ENCODE data around the gene PACS2. TPM values are rescaled to one million over a fixed set of nuclear protein-coding genes. Genes with fewer than 3 reads are reported as not detected.
"Not testable (repeated sequence)": the region's sequence is repeated elsewhere in the genome, so short reads cannot be mapped to it uniquely, and the experiment has no call there.

Gene PACS2
- total RNA-seq, 1 donor from 2014 or later, result 48.0 TPM

GRCh38 chr14:105283028-105283427 is 31.5 kb upstream of the PACS2 start:
- intact Hi-C loops (cut with micrococcal nuclease), result loop anchor here (5.0 kb wide), 1 partner anchor 81 kb away; no protein-coding TSS in a partner anchor
- no peak for TF ChIP-seq CTCF (IDR thresholded peaks at IDR 0.05)
- Mint-ChIP-seq H3K9me3 (no peaks in the 10 kb centered on the region), H3K27me3 (no peaks in the 10 kb centered on the region), H3K4me1 (peaks cover 14% of the 10 kb centered on the region), H3K4me3 (no peak overlapping the region), H3K27ac (no peak overlapping the region), H3K36me3 (ENCODE audit: low read depth) (peaks cover 16% of the 10 kb centered on the region)
- ATAC-seq (ENCODE audit: low read depth) (no peak), DNase-seq (no peak)
- CTCF ChIA-PET, result interaction anchor here (1.1 kb wide), 1 partner anchor 114 kb away, joined by 3 read pairs; no protein-coding TSS in a partner anchor
- POLR2A ChIA-PET, result no interaction called here

GRCh38 chr14:105283899-105284298 is 30.6 kb upstream of the PACS2 start:
- no peaks in the 10 kb centered on the region for H3K9me3 Mint-ChIP-seq
- no peak for ATAC-seq (ENCODE audit: low read depth)
- POLR2A ChIA-PET, result no interaction called here
- no peak overlapping the region for H3K27ac Mint-ChIP-seq
- peaks cover 14% of the 10 kb centered on the region for H3K4me1 Mint-ChIP-seq
- H3K36me3 Mint-ChIP-seq (ENCODE audit: low read depth), result peaks cover 16% of the 10 kb centered on the region
- CTCF ChIA-PET, result interaction anchor here (1.1 kb wide), 1 partner anchor 115 kb away, joined by 3 read pairs; no protein-coding TSS in a partner anchor
- H3K4me3 Mint-ChIP-seq, result no peak overlapping the region
- DNase-seq, result no peak
- no peak for TF ChIP-seq CTCF (IDR thresholded peaks at IDR 0.05)
- intact Hi-C loops (cut with micrococcal nuclease), result loop anchor here (5.0 kb wide), 1 partner anchor 82 kb away; no protein-coding TSS in a partner anchor
- H3K27me3 Mint-ChIP-seq, result no peaks in the 10 kb centered on the region

- Mint-ChIP-seq H3K27me3 (no peaks in the 10 kb centered on the region), H3K27ac (no peak overlapping the region), H3K4me1 (peaks cover 16% of the 10 kb centered on the region), H3K4me3 (no peak overlapping the region), H3K36me3 (ENCODE audit: low read depth) (peaks cover 16% of the 10 kb centered on the region), H3K9me3 (no peaks in the 10 kb centered on the region)
- intact Hi-C loops (cut with micrococcal nuclease), result no loop called here
- ChIA-PET CTCF (no interaction called here), POLR2A (no interaction called here)
- ATAC-seq (ENCODE audit: low read depth) (no peak), DNase-seq (no peak)
- TF ChIP-seq CTCF (IDR thresholded peaks at IDR 0.05), result no peak
Measured at GRCh38 chr14:105285174-105285573, 29.4 kb upstream of the PACS2 start.

- Mint-ChIP-seq H3K9me3 (no peaks in the 10 kb centered on the region), H3K36me3 (ENCODE audit: low read depth) (peaks cover 16% of the 10 kb centered on the region), H3K27me3 (no peaks in the 10 kb centered on the region), H3K27ac (no peak overlapping the region), H3K4me3 (no peak overlapping the region), H3K4me1 (peaks cover 30% of the 10 kb centered on the region)
- DNase-seq (no peak), ATAC-seq (ENCODE audit: low read depth) (no peak)
- POLR2A ChIA-PET, result no interaction called here
- no peak for TF ChIP-seq CTCF (IDR thresholded peaks at IDR 0.05)
- intact Hi-C loops (cut with micrococcal nuclease), result no loop called here
- CTCF ChIA-PET, result no interaction called here
Measured at GRCh38 chr14:105286759-105287144, 27.8 kb upstream of the PACS2 start.

- ATAC-seq (ENCODE audit: low read depth) (no peak), DNase-seq (no peak)
- Mint-ChIP-seq H3K36me3 (ENCODE audit: low read depth) (peaks cover 16% of the 10 kb centered on the region), H3K27ac (no peak overlapping the region), H3K9me3 (no peaks in the 10 kb centered on the region), H3K4me1 (peaks cover 36% of the 10 kb centered on the region), H3K27me3 (no peaks in the 10 kb centered on the region), H3K4me3 (no peak overlapping the region)
- POLR2A ChIA-PET, result no interaction called here
- CTCF ChIA-PET, result no interaction called here
- no peak for TF ChIP-seq CTCF (IDR thresholded peaks at IDR 0.05)
- intact Hi-C loops (cut with micrococcal nuclease), result no loop called here
Measured at GRCh38 chr14:105287249-105288102, 27.1 kb upstream of the PACS2 start.

- H3K9me3 Mint-ChIP-seq, result not testable (repeated sequence)
Measured at GRCh38 chr14:105288936-105289335, 25.6 kb upstream of the PACS2 start.

More at GRCh38 chr14:105288936-105289335, 25.6 kb upstream of the PACS2 start:
- H3K4me3 Mint-ChIP-seq; intact Hi-C loops (cut with micrococcal nuclease); ATAC-seq (ENCODE audit: low read depth); H3K27me3 Mint-ChIP-seq; CTCF ChIA-PET; H3K27ac Mint-ChIP-seq; DNase-seq: not testable (repeated sequence)
- POLR2A ChIA-PET, result interaction anchor here (0.7 kb wide), 1 partner anchor 13 kb away, joined by 3 read pairs; no protein-coding TSS in a partner anchor
- Mint-ChIP-seq H3K36me3 (ENCODE audit: low read depth) (peaks cover 15% of the 10 kb centered on the region), H3K4me1 (peaks cover 44% of the 10 kb centered on the region)

All from activated B cell treated with CpG ODN at 0.5 μM for 24 hours (primary cell).